Measurements from ENCODE around the gene ZC3HAV1. TPM values are rescaled to one million over a fixed set of nuclear protein-coding genes. Genes with fewer than 3 reads are reported as not detected.
"Not testable (repeated sequence)": the region's sequence is repeated elsewhere in the genome, so short reads cannot be mapped to it uniquely, and the experiment has no call there.

Gene ZC3HAV1
- total RNA-seq, 2 experiments from 2014 or later, result 131 to 134 TPM

DNA sequence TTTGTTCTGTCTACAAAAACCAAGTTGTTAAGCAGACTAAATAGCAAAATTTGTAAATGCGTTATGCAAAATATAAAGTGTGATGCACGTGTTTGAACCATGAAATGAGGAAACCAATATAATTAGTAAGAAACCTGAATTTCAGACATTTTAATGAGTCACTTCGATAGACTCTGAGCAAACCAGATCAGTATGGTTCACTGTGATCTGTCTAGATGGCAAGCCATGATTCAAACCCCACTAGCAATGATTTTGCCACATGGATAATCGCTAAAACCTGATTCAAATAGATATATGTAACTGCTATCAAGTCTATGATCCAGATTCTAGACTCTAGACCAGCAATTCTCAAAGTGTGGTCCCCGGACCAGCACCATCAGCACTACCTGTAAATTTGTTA is 24.8 kb downstream of the ZC3HAV1 start:
- H3K4me1 Mint-ChIP-seq (ENCODE audit: low read depth), result peaks cover 93% of the 10 kb centered on the region
- no peak overlapping the region for H3K4me3 Mint-ChIP-seq
- peaks cover 91% of the 10 kb centered on the region for H3K36me3 Mint-ChIP-seq (ENCODE audit: low read depth)
- peaks cover 16% of the 10 kb centered on the region for H3K9me3 Mint-ChIP-seq
- intact Hi-C loops (cut with micrococcal nuclease), result loop anchor here (1.0 kb wide), 1 partner anchor 20 kb away; no protein-coding TSS in a partner anchor
- CTCF ChIA-PET, result interaction anchor here (1.5 kb wide), 1 partner anchor 10 kb away, joined by 10 read pairs; no protein-coding TSS in a partner anchor
- H3K27me3 Mint-ChIP-seq (ENCODE audit: low read depth), result no peaks in the 10 kb centered on the region
- no peak for DNase-seq
- peak overlapping the region; percentile 89 for H3K27ac Mint-ChIP-seq

DNA sequence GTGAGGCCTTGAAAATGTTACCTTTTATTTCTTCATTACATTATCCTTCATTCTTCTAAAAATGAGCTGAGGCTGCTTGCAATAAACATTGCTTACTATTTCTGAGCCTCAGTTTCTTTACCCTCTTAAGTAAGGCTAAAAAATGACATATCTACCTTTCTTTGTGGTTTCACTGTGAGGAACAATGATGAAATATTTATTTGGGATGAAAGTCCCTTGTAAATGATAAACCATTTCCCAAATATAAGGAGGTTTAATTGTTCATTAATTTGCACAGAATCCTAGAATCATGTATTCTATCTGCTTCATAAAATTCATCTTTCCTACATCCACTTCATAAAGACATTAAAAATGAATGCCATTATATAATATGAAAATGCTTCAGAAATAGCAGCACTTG is 27.9 kb downstream of the ZC3HAV1 start:
- Mint-ChIP-seq H3K27ac (peak overlapping the region; percentile 81), H3K36me3 (ENCODE audit: low read depth) (peaks cover 88% of the 10 kb centered on the region), H3K4me1 (ENCODE audit: low read depth) (peaks cover 86% of the 10 kb centered on the region), H3K27me3 (ENCODE audit: low read depth) (no peaks in the 10 kb centered on the region), H3K9me3 (peaks cover 1% of the 10 kb centered on the region), H3K4me3 (no peak overlapping the region)
- CTCF ChIA-PET, result interaction anchor here (0.7 to 2.5 kb wide), 2 partner anchors 9 to 14 kb away, joined by 3 to 9 read pairs; no protein-coding TSS in a partner anchor
- intact Hi-C loops (cut with micrococcal nuclease), result no loop called here
- DNase-seq, result no peak

DNA sequence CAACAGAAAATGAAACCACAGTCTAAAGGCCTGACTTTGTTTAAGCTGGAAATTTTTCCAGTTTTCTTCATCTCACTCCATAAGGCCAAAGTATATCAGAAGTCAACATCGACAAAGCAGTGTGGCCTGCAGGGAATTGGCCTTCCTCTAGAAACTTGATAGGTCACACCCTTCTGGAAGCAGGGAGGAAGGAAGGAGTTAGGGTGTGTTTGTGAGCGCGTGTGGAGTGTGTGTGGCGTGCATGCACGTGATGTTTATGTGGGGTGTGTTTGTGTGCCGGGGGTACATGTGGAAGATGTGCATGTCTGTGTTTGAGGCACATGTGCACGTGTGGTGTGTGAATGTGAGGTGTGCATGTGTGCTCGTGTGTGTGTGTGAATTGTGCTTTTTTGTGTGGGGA is 28.6 kb downstream of the ZC3HAV1 start:
- Mint-ChIP-seq H3K27me3 (ENCODE audit: low read depth) (no peaks in the 10 kb centered on the region), H3K36me3 (ENCODE audit: low read depth) (peaks cover 85% of the 10 kb centered on the region), H3K27ac (peak overlapping the region; percentile 81), H3K4me1 (ENCODE audit: low read depth) (peaks cover 83% of the 10 kb centered on the region), H3K9me3 (no peaks in the 10 kb centered on the region), H3K4me3 (peak overlapping the region; percentile 2)
- intact Hi-C loops (cut with micrococcal nuclease), result no loop called here
- no peak for DNase-seq
- CTCF ChIA-PET, result interaction anchor here (1.1 to 2.5 kb wide), 3 partner anchors 11 to 14 kb away, joined by 3 to 9 read pairs (median 7); no protein-coding TSS in a partner anchor

DNA sequence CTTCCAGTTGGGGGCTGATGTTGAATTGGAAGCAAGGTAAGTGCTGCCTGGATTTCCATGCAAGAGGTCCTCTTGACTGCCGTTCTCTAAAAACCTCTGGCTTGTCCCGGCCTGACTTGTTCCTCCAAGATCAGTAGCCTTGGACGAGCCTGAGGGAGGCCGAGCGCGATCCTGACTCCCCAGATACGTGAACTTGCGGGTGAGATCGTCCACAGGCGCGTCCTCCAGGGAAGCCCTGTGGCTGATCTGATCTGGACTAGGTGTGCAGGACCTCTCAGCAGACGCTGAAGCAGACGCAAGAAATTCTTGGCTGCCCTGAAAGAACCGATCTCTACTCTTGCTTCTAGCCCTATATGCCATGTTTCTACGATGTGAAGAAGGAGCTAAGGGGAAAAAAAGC is 29.7 kb downstream of the ZC3HAV1 start:
- peak overlapping the region; percentile 81 for H3K27ac Mint-ChIP-seq
- peaks cover 78% of the 10 kb centered on the region for H3K36me3 Mint-ChIP-seq (ENCODE audit: low read depth)
- H3K27me3 Mint-ChIP-seq (ENCODE audit: low read depth), result no peaks in the 10 kb centered on the region
- intact Hi-C loops (cut with micrococcal nuclease), result no loop called here
- no peak overlapping the region for H3K4me3 Mint-ChIP-seq
- DNase-seq, result no peak
- H3K4me1 Mint-ChIP-seq (ENCODE audit: low read depth), result peaks cover 76% of the 10 kb centered on the region
- CTCF ChIA-PET, result interaction anchor here (0.6 to 2.5 kb wide), 7 partner anchors 10 to 631 kb away, joined by 3 to 9 read pairs (median 3); no protein-coding TSS in a partner anchor
- H3K9me3 Mint-ChIP-seq, result no peaks in the 10 kb centered on the region

DNA sequence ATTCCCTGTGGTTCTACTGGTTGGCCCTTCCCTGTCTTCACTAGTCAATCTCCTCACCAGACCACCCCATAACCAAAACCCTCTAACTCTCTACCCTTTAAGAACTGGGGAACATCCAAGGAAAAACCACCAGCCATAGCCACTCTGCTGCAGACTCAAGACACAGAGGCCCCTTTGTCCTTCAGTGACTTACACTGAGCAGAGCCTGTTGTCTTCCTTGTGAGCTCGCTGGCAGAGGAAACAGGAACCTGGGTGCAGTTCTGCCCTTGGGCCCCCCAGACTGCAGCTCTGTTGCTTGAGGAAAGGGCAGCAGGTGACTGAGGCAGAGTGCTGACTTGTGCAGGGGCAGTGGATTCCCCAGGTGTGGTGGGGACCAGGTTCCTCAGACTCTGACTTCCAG is 30.6 kb downstream of the ZC3HAV1 start:
- intact Hi-C loops (cut with micrococcal nuclease), result no loop called here
- Mint-ChIP-seq H3K9me3 (no peaks in the 10 kb centered on the region), H3K27me3 (ENCODE audit: low read depth) (no peaks in the 10 kb centered on the region), H3K36me3 (ENCODE audit: low read depth) (peaks cover 73% of the 10 kb centered on the region), H3K4me3 (no peak overlapping the region), H3K27ac (peak overlapping the region; percentile 81), H3K4me1 (ENCODE audit: low read depth) (peaks cover 73% of the 10 kb centered on the region)
- CTCF ChIA-PET, result interaction anchor here (0.9 kb wide), 1 partner anchor 10 kb away, joined by 5 read pairs; no protein-coding TSS in a partner anchor
- DNase-seq, result peak; percentile 14

DNA sequence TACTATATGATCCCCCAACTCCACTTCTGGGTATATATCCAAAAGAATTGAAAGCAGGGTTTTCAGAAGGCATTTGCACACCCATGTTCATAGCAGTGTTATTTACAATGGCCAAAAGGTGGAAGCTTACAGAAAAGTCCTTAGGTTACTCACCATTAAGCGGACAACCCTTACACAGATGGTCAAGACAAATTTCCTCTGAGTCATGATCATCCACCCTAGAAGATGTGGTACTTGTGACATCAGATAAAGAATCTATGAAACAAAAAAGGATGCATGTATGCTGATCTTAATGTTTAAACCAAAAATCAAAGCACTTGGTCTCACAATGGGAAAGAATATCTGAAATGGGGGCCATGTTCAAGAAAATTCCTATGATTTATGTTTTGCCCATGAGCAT is 31.1 kb downstream of the ZC3HAV1 start:
- intact Hi-C loops (cut with micrococcal nuclease), result no loop called here
- Mint-ChIP-seq H3K36me3 (ENCODE audit: low read depth) (peaks cover 74% of the 10 kb centered on the region), H3K27ac (peak overlapping the region; percentile 81), H3K9me3 (no peaks in the 10 kb centered on the region), H3K4me1 (ENCODE audit: low read depth) (peaks cover 74% of the 10 kb centered on the region), H3K4me3 (no peak overlapping the region), H3K27me3 (ENCODE audit: low read depth) (no peaks in the 10 kb centered on the region)
- CTCF ChIA-PET, result interaction anchor here (0.9 kb wide), 1 partner anchor 9 kb away, joined by 5 read pairs; no protein-coding TSS in a partner anchor
- DNase-seq, result no peak

DNA sequence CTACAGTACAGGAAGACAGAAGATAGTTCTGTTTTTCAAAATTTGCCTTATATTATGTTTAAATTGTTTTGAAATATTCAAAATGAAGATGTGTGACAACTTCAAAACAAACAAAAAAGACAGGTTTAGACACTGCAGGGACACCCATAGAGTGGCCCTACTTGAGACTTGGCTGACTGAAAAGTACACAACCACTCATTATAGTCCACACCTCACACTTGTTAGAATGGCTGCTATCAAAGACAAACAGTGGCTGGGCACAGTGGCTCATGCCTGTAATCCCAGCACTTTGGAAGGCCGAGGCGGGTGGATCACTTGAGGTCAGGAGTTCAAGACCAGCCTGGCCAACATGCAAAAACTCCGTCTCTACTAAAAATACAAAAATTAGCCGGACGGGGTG is 31.8 kb downstream of the ZC3HAV1 start:
- H3K9me3 Mint-ChIP-seq; H3K27me3 Mint-ChIP-seq (ENCODE audit: low read depth); intact Hi-C loops (cut with micrococcal nuclease); H3K4me3 Mint-ChIP-seq; DNase-seq; CTCF ChIA-PET: not testable (repeated sequence)
- Mint-ChIP-seq H3K27ac (peak overlapping the region; percentile 81), H3K4me1 (ENCODE audit: low read depth) (peaks cover 72% of the 10 kb centered on the region), H3K36me3 (ENCODE audit: low read depth) (peaks cover 73% of the 10 kb centered on the region)

DNA sequence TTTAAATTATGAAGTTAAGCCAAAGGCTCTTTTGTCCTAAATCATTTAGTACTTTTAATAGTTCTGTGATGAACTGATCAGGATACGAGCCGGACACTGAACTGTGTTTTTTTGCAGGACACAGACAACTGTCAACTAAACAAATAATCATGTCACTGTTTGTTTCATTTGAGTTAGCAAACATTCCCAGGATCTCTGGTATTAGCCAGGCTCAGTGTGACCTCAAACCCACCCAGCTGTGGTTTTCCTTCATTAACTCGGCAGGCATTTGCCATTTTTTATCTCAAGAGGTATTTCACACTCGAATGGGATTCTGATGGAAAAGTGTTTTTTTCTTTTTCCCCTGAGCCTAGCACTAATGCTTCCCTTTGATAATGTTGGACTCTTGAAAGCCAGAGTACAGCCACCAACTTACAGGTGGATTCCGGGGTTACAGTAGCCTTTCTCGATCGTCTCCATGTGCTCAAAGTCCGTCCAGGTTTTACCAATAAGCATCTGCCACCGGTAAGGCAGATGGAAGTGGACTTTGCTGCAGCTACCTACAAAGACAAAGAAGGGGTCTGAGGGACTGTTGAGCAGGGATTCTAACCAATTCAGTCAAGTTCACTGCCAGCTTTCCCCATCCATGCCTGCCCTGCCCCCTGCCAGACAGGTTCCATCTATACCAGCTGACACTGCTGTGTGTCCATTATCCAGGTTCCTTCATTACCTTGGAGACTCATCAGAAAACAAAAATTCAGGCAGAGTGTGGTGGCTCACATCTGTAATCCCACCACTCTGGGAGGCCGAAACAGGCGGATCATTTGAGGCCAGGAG is 33.4 kb downstream of the ZC3HAV1 start:
- Mint-ChIP-seq H3K4me1 (ENCODE audit: low read depth) (peaks cover 68% of the 10 kb centered on the region), H3K4me3 (no peak overlapping the region), H3K27ac (peak overlapping the region; percentile 75), H3K27me3 (ENCODE audit: low read depth) (no peaks in the 10 kb centered on the region), H3K9me3 (no peaks in the 10 kb centered on the region), H3K36me3 (ENCODE audit: low read depth) (peaks cover 77% of the 10 kb centered on the region)
- no peak for DNase-seq
- CTCF ChIA-PET, result interaction anchor here (0.7 to 3.5 kb wide), 17 partner anchors 8 to 299 kb away, joined by 3 to 32 read pairs (median 10); no protein-coding TSS in a partner anchor
- intact Hi-C loops (cut with micrococcal nuclease), result loop anchor here (1.0 to 2.0 kb wide), 4 partner anchors 31 to 190 kb away; a partner anchor contains a TSS

DNA sequence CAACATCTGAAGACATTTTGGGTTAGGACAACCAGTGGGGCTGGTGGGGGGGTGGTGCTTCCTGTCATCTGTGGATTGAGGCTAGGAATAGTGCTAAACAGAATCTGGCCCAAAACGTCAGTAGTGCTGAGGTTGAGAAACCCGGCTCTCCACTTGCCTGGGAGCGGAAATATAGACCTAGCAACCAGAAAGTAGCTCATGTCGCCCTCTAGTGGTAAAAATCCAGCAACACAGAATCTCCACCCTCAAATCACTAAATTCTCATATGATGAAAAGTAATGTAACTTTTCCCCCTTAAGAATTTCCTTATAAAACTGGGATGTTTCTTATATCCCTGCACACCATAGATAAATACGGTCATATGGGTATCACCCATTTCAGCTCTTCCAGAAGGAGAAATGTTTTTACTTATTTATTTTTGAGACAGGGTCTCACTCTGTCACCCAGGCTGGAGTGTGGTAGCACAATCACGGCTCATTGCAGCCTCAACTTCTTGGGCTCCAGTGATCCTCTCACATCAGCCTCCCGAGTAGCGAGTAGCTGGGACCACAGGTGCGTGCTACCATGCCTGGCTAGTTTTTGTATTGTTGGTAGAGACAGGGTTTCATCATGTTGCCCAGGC is 34.4 kb downstream of the ZC3HAV1 start:
- peak; percentile 81 for DNase-seq
- Mint-ChIP-seq H3K4me3 (peak overlapping the region; percentile 11), H3K36me3 (ENCODE audit: low read depth) (peaks cover 70% of the 10 kb centered on the region), H3K9me3 (no peaks in the 10 kb centered on the region), H3K27me3 (ENCODE audit: low read depth) (no peaks in the 10 kb centered on the region), H3K4me1 (ENCODE audit: low read depth) (peaks cover 60% of the 10 kb centered on the region), H3K27ac (peak overlapping the region; percentile 84)
- CTCF ChIA-PET, result interaction anchor here (0.7 to 3.5 kb wide), 28 partner anchors 9 to 300 kb away, joined by 3 to 32 read pairs (median 5); no protein-coding TSS in a partner anchor
- intact Hi-C loops (cut with micrococcal nuclease), result loop anchor here (1.0 to 2.0 kb wide), 4 partner anchors 30 to 189 kb away; a partner anchor contains a TSS

DNA sequence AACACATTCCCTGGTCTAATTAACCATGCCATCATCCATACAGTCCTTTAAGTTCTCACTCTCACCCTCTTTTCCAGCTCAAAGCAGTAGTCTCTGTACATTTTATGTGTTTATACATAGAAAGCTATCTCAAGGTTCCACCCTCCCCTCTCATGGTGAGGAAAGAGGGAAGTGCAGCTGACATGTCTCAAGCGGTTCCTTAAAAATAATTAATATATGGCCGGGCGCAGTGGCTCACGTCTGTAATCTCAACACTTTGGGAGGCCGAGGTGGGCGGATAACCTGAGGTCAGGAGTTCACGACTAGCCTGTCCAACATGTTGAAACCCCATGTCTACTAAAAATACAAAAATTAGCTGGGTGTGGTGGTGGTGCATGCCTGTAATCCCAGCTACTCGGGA is 36.7 kb downstream of the ZC3HAV1 start:
- Mint-ChIP-seq H3K4me1 (ENCODE audit: low read depth) (peaks cover 51% of the 10 kb centered on the region), H3K4me3 (no peak overlapping the region), H3K27me3 (ENCODE audit: low read depth) (no peaks in the 10 kb centered on the region), H3K36me3 (ENCODE audit: low read depth) (peaks cover 61% of the 10 kb centered on the region), H3K27ac (peak overlapping the region; percentile 87), H3K9me3 (no peaks in the 10 kb centered on the region)
- CTCF ChIA-PET, result interaction anchor here (0.6 to 3.5 kb wide), 4 partner anchors 9 to 186 kb away, joined by 3 to 14 read pairs (median 4); no protein-coding TSS in a partner anchor
- DNase-seq, result no peak
- intact Hi-C loops (cut with micrococcal nuclease), result no loop called here

DNA sequence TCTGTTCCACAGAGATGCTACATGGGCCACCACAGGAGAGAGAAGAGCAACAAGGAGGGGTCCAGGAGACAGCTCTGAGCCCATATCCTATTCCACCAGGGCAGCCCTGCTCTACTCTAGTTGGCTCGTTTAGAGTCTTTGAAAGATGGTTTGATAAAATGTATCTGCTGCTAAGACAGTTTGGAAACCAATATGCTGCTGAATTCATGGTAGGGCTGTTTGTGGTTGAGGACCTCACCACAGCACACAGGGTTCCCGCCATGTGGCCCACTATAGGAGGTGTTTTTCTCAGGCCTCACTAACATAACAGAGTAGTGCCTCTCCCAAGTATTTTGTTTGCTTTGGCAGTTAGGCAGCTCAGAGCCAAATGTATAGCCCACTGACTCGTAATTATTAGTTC is 37.8 kb downstream of the ZC3HAV1 start:
- CTCF ChIA-PET, result interaction anchor here (0.9 to 3.4 kb wide), 3 partner anchors 12 to 185 kb away, joined by 4 to 18 read pairs (median 6); no protein-coding TSS in a partner anchor
- Mint-ChIP-seq H3K36me3 (ENCODE audit: low read depth) (peaks cover 62% of the 10 kb centered on the region), H3K27ac (peak overlapping the region; percentile 87), H3K4me1 (ENCODE audit: low read depth) (peaks cover 55% of the 10 kb centered on the region), H3K9me3 (no peaks in the 10 kb centered on the region), H3K27me3 (ENCODE audit: low read depth) (no peaks in the 10 kb centered on the region), H3K4me3 (no peak overlapping the region)
- no peak for DNase-seq
- intact Hi-C loops (cut with micrococcal nuclease), result no loop called here

Measured in activated naive CD4-positive, alpha-beta T cell treated with anti-CD3 and anti-CD28 coated beads for 36 hours (primary cell).